ENCODE results near the gene CAPZA2. TPM values are rescaled to one million over a fixed set of nuclear protein-coding genes. Genes with fewer than 3 reads are reported as not detected.
"Not testable (repeated sequence)": the region's sequence is repeated elsewhere in the genome, so short reads cannot be mapped to it uniquely, and the experiment has no call there.

Gene CAPZA2
- total RNA-seq, 1 experiment from 2014 or later, result 193 TPM

GRCh38 chr7:116949941-116950801 lies 87.8 kb downstream of the CAPZA2 start:
- no peak for DNase-seq (ENCODE audit: low spot score)
- in situ Hi-C loops (cut with HindIII; ENCODE audit: low sequenced_read_pairs), result no loop called here

DNA sequence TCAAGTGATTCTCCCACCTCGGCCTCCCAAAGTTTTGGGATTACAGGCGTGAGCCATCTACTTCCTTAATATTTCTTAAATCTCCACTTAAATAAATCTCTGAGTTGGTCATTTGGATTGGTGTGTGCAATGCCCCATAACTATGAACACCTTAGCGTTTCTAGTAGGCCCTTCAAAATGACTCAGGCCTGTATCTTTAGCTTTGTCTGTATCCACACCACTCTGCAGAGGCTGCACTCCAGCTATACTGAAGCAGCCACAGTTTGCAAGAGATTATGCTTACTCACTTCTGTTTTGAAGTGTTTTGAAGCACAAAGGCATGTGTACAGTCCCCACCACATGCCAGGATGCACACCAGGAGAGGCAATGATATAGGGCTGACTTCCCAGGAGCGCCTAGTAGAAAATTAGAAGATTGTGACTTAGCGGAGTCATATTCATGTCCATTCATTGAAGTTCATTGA lies 88.5 kb downstream of the CAPZA2 start:
- DNase-seq (ENCODE audit: low spot score), result no peak
- in situ Hi-C loops (cut with HindIII; ENCODE audit: low sequenced_read_pairs), result no loop called here

- DNase-seq (ENCODE audit: low spot score), result no peak
- in situ Hi-C loops (cut with HindIII; ENCODE audit: low sequenced_read_pairs), result no loop called here
Observed at GRCh38 chr7:116951366-116952292, 89.2 kb downstream of the CAPZA2 start.

GRCh38 chr7:116952635-116953371 lies 90.4 kb downstream of the CAPZA2 start:
- peak; percentile 66 for DNase-seq (ENCODE audit: low spot score)
- in situ Hi-C loops (cut with HindIII; ENCODE audit: low sequenced_read_pairs), result no loop called here

DNA sequence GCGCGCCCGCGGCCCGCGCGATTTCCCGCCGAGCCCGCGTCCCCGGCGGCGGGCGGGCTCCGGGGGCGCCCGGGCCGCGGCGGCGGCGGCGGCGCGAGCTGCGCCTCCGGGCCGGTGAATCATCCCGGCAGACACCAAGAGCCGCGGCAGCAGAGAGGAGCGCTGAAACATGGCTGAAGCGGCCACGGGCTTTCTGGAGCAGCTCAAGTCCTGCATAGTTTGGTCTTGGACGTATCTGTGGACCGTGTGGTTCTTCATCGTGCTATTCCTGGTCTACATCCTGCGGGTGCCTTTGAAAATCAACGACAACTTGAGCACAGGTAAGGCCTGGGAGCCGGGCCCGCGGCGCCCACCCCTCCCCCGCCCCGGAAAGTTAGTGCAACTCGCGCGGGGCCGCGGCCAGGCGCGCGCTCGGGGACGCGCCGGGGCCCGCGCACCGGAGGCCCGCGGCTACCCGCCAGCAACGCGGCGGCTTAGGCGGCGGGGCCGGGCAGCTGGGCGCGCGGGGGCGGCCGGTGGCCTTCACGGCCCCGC lies 91.1 kb downstream of the CAPZA2 start, which contains the start of gene ST7:
ST7 (plus strand) TSS at position 130 of the 534 bp plus-strand sequence; CDS start at position 170, 40 bp downstream.
- peak; percentile 55 for DNase-seq (ENCODE audit: low spot score)
- in situ Hi-C loops (cut with HindIII; ENCODE audit: low sequenced_read_pairs), result no loop called here

- in situ Hi-C loops (cut with HindIII; ENCODE audit: low sequenced_read_pairs), result no loop called here
Observed at GRCh38 chr7:116953906-116954838, 91.8 kb downstream of the CAPZA2 start.

DNA sequence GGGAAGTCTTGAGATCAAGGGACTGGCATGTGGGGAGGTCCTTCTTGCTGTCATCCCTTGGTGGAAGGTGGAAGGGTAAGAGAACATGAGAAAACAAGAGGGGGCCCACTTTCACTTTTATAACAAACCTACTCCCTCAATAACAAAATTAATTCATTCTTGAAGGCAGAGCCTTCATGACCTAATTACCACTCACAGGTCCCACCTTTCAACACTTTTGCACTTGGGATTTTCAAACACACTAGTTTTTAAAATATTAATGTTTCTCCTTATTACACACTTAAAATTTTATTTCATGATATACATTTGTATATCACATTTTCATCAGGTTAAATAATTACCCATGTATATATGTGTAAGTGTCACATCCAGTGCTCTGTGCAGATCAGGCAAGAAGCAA lies 93.0 kb downstream of the CAPZA2 start:
- in situ Hi-C loops (cut with HindIII; ENCODE audit: low sequenced_read_pairs), result no loop called here

More at GRCh38 chr7:116953906-116954838, 91.8 kb downstream of the CAPZA2 start:
- DNase-seq (ENCODE audit: low spot score), result peak; percentile 77

DNA sequence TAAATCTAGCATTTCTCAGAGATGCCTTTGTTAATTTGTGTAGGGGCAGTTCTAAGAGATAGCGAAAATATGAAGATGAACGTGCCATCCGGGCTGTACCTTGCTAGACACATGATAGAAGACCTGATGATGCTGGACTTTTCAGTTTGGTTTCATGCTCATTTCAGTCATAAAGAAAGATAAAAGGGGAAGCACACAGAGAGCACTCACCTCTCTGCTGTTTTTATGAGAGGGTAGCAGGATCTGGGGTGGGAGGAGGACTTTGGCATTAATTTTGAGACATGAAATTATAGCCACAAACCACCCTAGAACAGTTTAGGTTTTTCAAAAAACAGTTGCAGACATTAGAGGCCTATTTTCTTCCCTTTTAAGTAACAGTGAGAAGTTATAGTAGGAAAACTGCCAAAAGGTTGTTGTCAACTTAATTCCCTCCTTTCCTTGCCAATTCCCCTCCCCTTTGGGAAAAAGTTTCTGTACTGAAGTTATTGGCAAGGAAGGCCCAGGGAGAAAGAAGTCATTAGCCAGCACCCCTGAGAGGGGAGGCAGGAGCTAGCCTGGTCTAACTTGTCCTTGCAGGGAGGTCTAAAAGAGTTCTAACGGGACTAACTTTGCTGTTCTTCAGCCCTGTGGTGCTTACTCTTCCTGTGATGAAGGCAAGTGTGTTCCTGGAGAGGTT lies 93.6 kb downstream of the CAPZA2 start:
- peak; percentile 8 for DNase-seq (ENCODE audit: low spot score)
- in situ Hi-C loops (cut with HindIII; ENCODE audit: low sequenced_read_pairs), result no loop called here

More for the DNA sequence above, 93.0 kb downstream of the CAPZA2 start:
- peak; percentile 7 for DNase-seq (ENCODE audit: low spot score)

GRCh38 chr7:116956477-116956804 lies 94.1 kb downstream of the CAPZA2 start:
- in situ Hi-C loops (cut with HindIII; ENCODE audit: low sequenced_read_pairs), result no loop called here
- no peak for DNase-seq (ENCODE audit: low spot score)

GRCh38 chr7:116957874-116958273 lies 95.5 kb downstream of the CAPZA2 start:
- in situ Hi-C loops (cut with HindIII; ENCODE audit: low sequenced_read_pairs), result no loop called here
- no peak for DNase-seq (ENCODE audit: low spot score)

GRCh38 chr7:116961966-116962673 lies 99.7 kb downstream of the CAPZA2 start:
- in situ Hi-C loops (cut with HindIII; ENCODE audit: low sequenced_read_pairs); DNase-seq (ENCODE audit: low spot score): not testable (repeated sequence)

DNA sequence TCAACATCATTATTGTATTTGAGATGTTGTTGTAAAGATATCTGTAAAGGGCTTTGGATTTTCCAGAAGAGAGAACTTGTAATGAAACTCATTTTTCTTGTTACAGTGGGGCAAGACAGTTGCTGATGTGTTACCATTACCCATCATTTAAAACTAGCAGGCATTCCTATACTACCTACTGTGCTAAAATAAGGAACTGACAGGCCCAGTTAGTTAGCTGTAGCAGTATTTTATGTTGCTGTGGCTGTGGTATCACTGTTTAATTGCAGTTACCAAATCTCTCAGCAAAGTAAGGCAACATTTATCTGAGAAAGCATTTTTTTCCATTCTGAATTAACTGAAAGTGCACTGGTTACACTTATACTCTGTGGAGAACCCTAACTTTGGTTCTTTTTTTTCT lies 100.8 kb downstream of the CAPZA2 start:
- DNase-seq (ENCODE audit: low spot score), result no peak
- in situ Hi-C loops (cut with HindIII; ENCODE audit: low sequenced_read_pairs), result no loop called here

- in situ Hi-C loops (cut with HindIII; ENCODE audit: low sequenced_read_pairs), result no loop called here
- DNase-seq (ENCODE audit: low spot score), result no peak
Observed at GRCh38 chr7:116966601-116967000, 104.2 kb downstream of the CAPZA2 start.

DNA sequence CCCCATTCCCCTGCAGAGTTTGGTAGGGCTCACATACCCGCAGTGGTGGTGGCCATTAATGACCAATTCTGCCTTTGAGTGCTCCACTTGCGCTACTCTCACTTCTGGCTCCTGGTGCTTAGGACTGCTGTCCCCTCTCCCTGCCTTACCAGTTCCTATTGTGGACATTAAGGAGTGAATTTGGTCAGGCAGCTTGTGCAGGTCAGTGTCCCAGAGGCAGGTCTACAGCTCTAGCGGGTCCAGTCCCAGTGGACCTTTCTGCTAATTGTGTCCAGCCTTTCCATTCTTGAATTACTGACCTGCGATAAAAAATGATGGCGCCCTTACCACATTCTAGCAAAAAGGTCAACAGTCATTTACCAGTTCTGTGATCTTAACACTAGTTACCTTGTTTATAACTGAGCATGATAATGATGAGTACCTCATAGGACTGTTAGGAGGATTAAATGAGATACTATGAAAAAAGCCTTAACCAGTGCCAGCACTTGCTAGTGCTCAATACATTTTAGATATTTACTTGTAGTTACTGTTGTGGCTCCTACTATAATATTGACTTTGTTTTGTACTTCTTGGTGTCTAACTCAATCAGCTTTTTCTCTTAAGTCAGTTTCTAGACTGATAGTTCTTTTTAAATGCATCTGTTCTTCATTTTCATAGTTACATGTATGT lies 105.0 kb downstream of the CAPZA2 start:
- in situ Hi-C loops (cut with HindIII; ENCODE audit: low sequenced_read_pairs), result no loop called here
- no peak for DNase-seq (ENCODE audit: low spot score)

DNA sequence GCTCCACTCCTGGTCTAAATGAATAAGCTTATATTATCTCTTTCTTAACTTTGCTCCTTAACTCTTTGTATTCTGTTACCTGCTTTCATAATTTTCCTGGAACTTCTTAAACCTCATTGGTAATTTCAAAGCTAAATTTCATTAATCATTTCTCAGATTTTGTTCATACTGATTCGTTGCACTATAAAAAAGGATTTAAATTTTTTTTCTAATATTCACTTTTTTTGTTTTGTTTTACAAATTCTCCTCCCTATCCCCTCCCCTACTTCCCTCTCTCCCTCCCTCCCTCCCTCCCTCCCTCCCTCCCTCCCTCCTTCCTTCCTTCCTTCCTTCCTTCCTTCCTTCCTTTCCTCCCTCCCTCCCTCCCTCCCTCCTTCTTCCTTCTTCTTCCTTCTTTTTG lies 105.6 kb downstream of the CAPZA2 start:
- in situ Hi-C loops (cut with HindIII; ENCODE audit: low sequenced_read_pairs), result no loop called here
- no peak for DNase-seq (ENCODE audit: low spot score)

DNA sequence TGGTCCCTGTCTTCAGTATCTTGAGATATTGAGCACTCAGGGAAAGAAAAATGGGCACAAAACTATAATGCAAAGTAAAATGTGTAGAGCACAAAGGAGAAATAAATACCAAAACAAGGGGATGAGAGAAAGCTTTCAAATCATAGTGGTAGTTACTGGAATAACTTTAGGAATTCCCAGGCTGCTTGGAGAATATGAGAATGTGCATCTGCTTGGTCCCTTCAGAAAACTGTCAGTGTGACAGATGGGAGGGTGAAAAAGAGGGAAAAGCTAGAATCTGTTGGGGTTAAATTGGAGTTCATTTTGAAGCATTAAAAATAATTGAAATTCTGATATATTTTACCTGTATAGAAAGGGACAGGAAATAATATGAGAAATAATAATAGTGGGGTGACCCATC lies 106.2 kb downstream of the CAPZA2 start:
- in situ Hi-C loops (cut with HindIII; ENCODE audit: low sequenced_read_pairs), result no loop called here
- DNase-seq (ENCODE audit: low spot score), result no peak

Data from G401 (cell line).